LHCN-M2 (cell line): ENCODE measurements around the gene CIDEC. TPM values are rescaled to one million over a fixed set of nuclear protein-coding genes. Genes with fewer than 3 reads are reported as not detected.
"Not testable (repeated sequence)": the region's sequence is repeated elsewhere in the genome, so short reads cannot be mapped to it uniquely, and the experiment has no call there.

ENCODE experiments used
- DNase-seq: peaks from one replicate; pipeline ENCODE4 v3.0.0-alpha.2; 2012; ENCODE audit warnings: low read depth
- total RNA-seq: library from RNA; depleted of rRNA; stranded (reverse); fragments of >200 nt; gene quantifications from 2 replicates; pipeline ENCODE4 v1.2.3, GENCODE V29; 2014

The CIDEC gene
- total RNA-seq, 1 experiment from 2014 or later, result not detected

GRCh38 chr3:9876255-9876654, 3.8 kb downstream of the CIDEC start:
- not testable (repeated sequence) for DNase-seq

DNA sequence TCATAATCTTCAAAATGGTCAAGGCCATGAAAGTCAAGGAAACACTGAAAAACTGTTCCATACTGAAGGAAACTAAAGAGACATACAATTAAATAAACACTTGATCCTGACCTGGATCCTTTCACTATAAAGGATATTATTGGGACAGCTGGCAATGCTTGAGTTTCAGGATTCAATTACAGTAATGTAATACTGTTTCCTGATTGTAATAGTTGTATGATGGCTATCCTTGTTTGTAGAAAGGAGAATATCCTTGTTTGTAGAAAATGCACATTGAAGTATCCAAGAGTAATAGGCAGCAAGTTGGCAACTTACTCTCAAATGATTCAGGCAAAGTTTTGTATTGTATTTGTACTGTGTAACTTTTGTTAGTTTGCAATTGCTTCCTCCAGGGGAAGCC, 4.6 kb downstream of the CIDEC start:
- DNase-seq, result no peak

DNA sequence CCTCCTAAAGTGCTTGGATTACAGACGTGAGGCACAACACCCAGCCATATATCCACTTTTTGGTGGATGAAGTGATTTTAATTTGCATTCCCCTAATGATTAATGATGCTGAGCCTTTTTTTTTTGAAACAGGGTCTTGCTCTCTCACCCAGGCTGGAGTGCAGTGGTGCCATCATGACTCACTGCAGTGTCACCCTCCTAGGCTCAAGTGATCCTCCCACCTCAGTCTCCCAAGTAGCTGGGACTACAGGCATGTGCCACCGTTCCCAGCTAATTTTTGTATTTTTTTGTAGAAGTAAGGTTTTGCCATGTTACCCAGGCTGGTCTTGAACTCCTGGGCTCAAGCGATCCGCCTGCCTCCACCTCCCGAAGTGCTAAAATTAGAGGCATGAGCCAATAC, 8.0 kb downstream of the CIDEC start:
- DNase-seq, result not testable (repeated sequence)

GRCh38 chr3:9870978-9871377, 9.1 kb downstream of the CIDEC start:
- peak; percentile 31 for DNase-seq

DNA sequence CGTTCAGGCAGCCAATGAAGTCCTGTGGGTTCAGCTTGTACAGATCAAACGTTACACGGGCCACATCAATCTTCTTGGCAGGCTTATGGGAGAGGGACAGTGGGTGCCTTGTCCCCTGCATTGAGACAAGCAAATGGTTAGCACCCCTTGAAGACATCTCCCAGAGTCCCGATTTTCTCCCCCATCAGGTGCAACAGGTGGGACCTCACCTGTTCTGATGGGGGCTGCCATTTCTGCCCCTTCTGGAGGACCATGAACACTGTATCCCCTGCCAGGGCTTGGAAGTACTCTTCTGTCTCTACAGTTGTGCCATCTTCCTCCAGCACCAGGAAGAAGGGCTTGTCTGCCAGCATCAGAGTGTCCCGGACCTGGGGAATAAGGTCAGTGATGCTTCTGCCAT, 10.1 kb downstream of the CIDEC start:
- no peak for DNase-seq

- DNase-seq, result no peak
Measured at GRCh38 chr3:9867106-9867505, 12.9 kb downstream of the CIDEC start.

DNA sequence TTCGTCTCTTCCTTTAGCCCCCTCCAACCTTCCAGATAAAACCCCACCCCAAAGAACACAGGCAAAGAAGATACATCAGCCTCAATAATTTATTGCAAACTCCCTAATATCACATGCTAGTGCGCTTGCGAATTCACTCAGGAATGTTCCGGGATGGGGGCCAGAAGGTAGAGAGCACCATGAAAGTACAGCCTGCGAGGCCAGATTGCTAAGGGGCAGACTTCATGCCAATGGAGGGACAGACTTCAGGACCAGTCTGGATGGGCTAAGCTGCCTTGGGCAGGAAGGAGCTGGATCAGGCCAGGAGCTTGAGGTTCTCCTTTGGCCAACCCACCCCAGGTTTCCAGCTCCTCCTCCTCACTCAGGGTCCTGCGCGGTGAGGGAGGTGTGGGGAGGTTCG, 13.4 kb downstream of the CIDEC start:
- no peak for DNase-seq

DNA sequence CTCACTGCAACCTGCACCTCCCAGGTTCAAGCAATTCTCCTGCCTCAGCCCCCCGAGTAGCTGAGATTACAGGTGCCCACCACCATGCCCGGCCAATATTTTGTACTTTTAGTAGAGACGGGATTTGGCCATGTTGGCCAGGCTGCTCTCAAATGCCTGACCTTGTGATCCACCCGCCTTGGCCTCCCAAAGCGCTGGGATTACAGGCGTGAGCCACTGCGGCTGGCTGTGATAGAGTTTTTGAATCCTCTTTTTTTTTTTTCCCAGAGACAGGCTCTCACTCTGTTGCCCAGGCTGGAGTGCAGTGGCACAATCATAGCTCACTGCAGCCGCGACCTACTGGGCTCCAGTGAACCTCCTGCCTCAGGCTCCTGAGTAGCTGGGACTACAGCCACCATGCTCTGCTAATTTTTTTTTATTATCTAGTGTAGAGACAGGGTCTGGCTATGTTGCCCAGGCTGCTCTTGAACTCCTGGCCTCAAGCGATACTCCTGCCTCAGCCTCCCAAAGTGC, 14.9 kb downstream of the CIDEC start:
- DNase-seq, result not testable (repeated sequence)

DNA sequence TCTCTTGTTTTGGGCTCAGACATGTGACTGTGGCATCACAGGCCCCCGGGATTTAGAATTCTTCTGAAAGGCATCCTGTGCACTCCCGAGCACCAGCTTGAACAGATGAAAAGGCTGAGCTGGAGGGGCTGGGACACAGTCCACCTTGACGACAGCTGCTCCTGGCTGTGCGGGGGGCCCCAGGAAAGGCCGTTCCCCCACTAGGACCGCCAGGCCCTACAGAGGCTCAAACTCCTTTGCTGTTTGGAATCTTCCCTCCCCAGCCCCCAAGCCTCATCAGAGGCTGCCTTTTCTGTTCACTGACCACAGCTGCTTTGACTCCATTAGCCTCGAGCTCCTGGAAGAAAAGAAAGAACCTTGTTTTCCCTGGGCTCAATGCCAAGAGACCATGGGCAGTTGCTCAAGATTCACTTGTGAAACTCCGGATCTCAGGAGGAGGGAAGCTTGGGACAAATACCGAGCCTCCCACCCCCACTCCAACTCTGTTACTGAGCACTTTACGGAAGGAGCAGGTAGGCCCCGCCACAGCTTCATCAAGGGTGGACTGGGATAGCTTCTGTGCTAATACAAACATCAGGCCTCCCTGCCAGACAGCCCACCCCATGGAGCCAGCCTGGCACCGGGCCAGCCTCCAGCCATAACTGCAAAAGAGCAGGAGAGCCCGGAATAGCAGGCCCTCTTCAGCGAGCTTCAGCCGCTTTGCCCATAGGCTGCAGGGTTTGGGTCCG, 15.7 kb downstream of the CIDEC start:
- peak; percentile 79 for DNase-seq

GRCh38 chr3:9863058-9863772, 16.8 kb downstream of the CIDEC start:
- DNase-seq, result no peak

DNA sequence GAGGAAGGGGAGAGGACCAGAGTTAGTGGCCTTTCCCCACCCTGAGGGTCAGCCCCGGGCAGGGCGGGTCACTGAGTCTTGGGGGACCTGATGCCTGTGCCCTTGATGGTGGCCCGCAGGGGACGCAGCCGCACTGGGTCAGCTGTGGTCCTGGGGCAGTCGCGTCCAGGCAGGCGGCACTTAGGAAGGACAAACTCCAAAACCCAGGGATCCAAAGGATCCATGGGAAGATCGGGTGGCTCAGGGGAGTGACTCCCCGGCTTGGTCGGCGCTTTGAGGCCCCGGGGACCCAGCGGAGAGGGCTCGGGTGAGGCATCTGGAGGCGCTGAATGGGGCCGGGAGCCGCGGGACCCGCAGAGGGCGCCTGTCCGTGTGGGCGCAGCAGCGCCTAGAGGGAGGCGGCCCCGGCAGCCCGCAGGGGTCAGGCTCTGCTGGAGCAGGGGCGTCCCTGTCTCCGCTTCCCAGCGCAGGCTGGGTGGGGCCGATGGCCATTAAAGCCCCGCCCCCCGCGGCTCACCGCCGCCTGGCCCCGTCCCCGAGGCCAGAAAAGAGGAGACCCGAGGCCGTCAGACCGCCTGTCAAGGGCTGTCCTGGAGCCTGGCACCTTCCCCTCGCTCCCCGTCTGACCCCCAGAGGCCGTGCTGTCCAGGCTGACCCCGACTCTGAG, 17.5 kb downstream of the CIDEC start:
- peak; percentile 22 for DNase-seq

DNA sequence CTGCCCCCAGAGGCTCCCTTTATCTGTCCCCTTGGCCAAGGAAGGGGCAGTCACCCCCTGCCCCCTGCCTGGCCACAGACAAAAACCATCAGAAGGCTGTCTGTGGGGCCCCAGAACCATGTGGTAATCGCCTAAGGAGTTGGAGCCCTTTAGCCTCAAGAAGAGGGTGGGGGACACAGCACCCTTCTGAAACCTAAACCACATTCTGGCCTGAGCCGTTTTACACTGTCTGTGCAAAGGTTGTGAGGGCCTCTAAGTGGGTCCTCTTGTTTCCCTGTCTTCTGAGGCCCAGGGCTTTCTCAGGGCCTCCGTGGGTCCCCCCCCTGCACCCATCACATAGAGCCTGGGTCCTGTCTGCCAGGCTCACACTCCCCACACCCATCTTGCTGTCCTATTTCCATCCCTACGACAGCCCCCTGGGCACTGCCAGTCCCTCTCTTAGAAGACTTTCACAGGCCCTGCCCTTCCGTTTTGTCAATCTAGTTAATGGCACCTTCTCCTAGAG, 18.4 kb downstream of the CIDEC start:
- no peak for DNase-seq

GRCh38 chr3:9861201-9861600, 18.9 kb downstream of the CIDEC start:
- DNase-seq, result no peak

DNA sequence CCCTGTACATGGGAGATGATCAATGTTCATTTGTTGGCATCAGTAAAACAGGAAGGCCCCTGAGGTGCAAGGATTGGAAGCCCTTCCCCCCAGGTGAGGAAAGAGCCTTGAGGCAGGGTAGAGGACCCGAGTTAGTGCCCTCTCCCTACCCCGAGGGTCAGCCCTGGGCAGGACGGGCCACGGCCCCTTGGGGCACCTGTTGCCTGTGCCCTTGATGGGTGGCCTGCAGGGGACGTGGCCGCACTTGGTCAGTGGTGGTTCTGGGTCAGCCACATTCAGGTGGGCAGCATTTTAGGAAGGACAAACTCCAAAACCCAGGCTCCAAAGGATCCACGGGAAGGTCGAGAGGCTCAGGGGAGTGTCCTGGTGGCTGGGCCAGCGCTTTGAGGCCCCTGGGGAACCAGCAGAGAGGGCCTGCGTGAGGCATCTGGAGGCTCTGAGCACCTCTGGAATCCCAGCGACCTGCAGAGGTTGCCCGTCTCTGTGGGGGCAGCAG, 20.5 kb downstream of the CIDEC start:
- DNase-seq, result no peak

GRCh38 chr3:9855594-9855993, 24.5 kb downstream of the CIDEC start:
- no peak for DNase-seq

- not testable (repeated sequence) for DNase-seq
Measured at GRCh38 chr3:9854291-9854940, 25.6 kb downstream of the CIDEC start.

DNA sequence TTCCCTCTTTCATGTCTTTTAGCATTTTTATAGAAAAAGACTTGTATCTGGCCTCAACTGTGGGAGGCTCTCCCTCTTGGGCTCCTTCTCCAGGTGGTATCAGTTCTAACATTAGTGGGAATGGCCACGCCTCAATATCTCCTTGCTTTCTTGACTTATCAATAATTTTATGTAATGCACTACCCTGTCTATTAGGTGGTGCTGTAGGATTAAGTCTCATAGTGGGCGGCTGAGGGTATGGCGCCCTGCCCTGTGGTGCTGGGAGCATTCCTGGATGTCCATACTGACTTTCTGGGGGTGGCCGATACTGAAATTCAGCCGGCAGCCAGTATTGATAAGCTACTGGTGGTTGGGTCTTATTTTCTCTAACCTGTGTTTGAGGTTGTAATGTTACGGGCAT, 27.5 kb downstream of the CIDEC start:
- no peak for DNase-seq

GRCh38 chr3:9851926-9852325, 28.1 kb downstream of the CIDEC start:
- DNase-seq, result not testable (repeated sequence)

GRCh38 chr3:9851383-9851782, 28.7 kb downstream of the CIDEC start:
- DNase-seq, result not testable (repeated sequence)

DNA sequence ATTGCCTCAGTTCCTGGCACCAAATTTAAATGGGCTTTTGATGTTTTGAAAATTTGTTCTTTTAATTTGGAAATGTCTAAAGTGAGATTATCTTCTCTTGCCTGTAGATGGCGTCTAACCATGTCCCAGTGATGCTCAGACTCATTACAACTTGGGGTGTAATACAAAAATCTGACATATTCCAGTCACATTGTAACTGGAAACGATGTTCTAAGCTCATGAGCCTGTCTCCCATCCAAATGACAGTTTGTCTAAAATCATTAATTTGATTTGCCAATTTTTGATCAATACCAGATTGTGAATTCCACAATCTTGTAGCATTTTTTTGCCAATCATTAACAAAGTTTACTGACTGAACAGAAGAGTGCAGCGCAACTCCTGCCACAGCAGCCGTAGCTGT, 31.2 kb downstream of the CIDEC start:
- DNase-seq, result peak; percentile 43

DNA sequence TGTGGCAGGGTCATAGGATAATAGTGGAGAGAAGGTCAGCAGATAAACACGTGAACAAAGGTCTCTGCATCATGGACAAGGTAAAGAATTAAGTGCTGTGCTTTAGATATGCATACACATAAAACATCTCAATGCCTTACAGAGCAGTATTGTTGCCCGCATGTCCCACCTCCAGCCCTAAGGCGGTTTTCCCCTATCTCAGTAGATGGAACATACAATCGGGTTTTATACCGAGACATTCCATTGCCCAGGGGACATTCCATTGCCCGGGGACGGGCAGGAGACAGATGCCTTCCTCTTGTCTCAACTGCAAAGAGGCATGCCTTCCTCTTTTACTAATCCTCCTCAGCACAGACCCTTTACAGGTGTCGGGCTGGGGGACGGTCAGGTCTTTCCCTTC, 32.2 kb downstream of the CIDEC start:
- DNase-seq, result not testable (repeated sequence)
